Esophagus muscularis mucosa (tissue), 4 donors: ENCODE measurements around the gene CEBPZ. TPM values are rescaled to one million over a fixed set of nuclear protein-coding genes. Genes with fewer than 3 reads are reported as not detected.
A peak's percentile ranks its signal among the peaks of the same experiment; 100 is the strongest.

Source experiments
- DNase-seq: peaks from one replicate; pipeline ENCODE4 v3.0.0-alpha.2; 2017; ENCODE audit errors: extremely low spot score
- H3K27ac ChIP-seq, 4 donors: fragments of 200-600 bp; sonication (generic); replicated peaks in 1 of 4; 1 replicate in 3 of 4; 2 replicates in 1 of 4; pipeline ENCODE4 v1.5.1; 2016 to 2019; ENCODE audit warnings: mild to moderate bottlenecking in 1 of 4
- H3K27me3 ChIP-seq, 4 donors: fragments of 200-600 bp; sonication (generic); one replicate each; pipeline versions ENCODE4 v1.5.1 to v1.6.0; 2016 to 2019
- H3K36me3 ChIP-seq, 4 donors: fragments of 200-600 bp; sonication (generic); one replicate each; pipeline ENCODE4 v1.5.1; 2016 to 2019
- H3K4me1 ChIP-seq, 4 donors: fragments of 200-600 bp; sonication (generic); one replicate each; pipeline ENCODE4 v1.5.1; 2016 to 2019
- H3K4me3 ChIP-seq, 4 donors: fragments of 200-600 bp; sonication (generic); 1 replicate in 2 of 4; 2 replicates in 2 of 4; pipeline ENCODE4 v1.5.1; 2016 to 2019; ENCODE audit warnings: mild to moderate bottlenecking in 4 of 4, moderate library complexity in 1 of 4
- H3K9me3 ChIP-seq, 4 donors: fragments of 200-600 bp; sonication (generic); 1 replicate in 3 of 4; 2 replicates in 1 of 4; pipeline ENCODE4 v1.5.1; 2016 to 2019
- EP300 ChIP-seq: sonication (generic); formaldehyde crosslinking; IDR thresholded peaks from one replicate; pipeline ENCODE4 v1.6.1; 2017; ENCODE audit warnings: antibody characterized with exemption
- POLR2A ChIP-seq: fragments of 450-650 bp; IDR thresholded peaks from one replicate; pipeline ENCODE4 v1.6.1; 2017; ENCODE audit warnings: antibody characterized with exemption, moderate library complexity, mild to moderate bottlenecking, low read depth
- POLR2AphosphoS5 ChIP-seq, 2 donors: sonication (generic); formaldehyde crosslinking; IDR thresholded peaks; one replicate each; pipeline ENCODE4 v1.6.1; 2017; ENCODE audit warnings: antibody characterized with exemption in 2 of 2
- WGBS: methylation state at CpG from one replicate; pipeline ENCODE4 v1.1.5; 2018; 5-methylcytosine and 5-hydroxymethylcytosine counted together
- intact Hi-C: fragments of 100-400 bp; cut with DNase I; formaldehyde crosslinking; loops from one replicate; pipeline ENCODE4 v1.15.1; 2023
- total RNA-seq, 4 donors: library from RNA; depleted of rRNA; stranded (reverse); fragments of >200 nt; gene quantifications; one replicate each; pipeline versions ENCODE4 v1.1.0 to v1.2.1, GENCODE V29; 2016
- TF ChIP-seq, protein P1 (sequence below), 3 experiments: fragments of 200-600 bp in 2 of 3; fragments of 450-650 bp in 1 of 3; sonication (generic) in 2 of 3; IDR thresholded peaks; one replicate each; pipeline ENCODE4 v1.5.1; 2017 to 2019; ENCODE audit warnings: antibody characterized with exemption in 3 of 3, mild to moderate bottlenecking in 2 of 3, moderate library complexity in 1 of 3

The CEBPZ gene
- total RNA-seq, 4 donors from 2014 or later, result 22.4 to 34.5 (median 30.0) TPM

DNA sequence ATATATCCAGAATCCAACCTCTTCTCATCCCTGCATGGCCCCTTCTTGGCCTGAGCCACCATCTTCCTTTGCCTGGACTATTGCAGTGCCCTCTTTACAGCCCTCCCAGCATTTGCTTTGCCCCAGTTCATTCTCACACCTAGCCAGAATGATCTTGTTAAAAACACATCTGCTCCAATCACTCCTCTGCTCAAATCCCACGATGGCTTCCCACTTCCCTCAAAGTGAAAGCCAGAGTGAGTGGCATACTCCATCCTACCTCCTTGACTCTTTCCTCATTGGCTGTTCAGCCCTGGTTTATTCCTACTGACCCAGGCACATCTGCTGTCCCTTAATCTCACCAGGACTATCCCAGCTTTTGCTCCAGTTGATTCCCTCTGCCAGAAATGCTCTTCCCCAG lies 57.7 kb downstream of the CEBPZ start:
- DNase-seq, result peak; percentile 78
- TF ChIP-seq, protein P1, sequence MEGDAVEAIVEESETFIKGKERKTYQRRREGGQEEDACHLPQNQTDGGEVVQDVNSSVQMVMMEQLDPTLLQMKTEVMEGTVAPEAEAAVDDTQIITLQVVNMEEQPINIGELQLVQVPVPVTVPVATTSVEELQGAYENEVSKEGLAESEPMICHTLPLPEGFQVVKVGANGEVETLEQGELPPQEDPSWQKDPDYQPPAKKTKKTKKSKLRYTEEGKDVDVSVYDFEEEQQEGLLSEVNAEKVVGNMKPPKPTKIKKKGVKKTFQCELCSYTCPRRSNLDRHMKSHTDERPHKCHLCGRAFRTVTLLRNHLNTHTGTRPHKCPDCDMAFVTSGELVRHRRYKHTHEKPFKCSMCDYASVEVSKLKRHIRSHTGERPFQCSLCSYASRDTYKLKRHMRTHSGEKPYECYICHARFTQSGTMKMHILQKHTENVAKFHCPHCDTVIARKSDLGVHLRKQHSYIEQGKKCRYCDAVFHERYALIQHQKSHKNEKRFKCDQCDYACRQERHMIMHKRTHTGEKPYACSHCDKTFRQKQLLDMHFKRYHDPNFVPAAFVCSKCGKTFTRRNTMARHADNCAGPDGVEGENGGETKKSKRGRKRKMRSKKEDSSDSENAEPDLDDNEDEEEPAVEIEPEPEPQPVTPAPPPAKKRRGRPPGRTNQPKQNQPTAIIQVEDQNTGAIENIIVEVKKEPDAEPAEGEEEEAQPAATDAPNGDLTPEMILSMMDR (IDR thresholded peaks at IDR 0.05), result no peak
- TF ChIP-seq POLR2AphosphoS5 (IDR thresholded peaks at IDR 0.05) (no peak), EP300 (no peak), POLR2A (no peak)
- no peaks in the 10 kb centered on the region for H3K9me3 ChIP-seq
- no peak overlapping the region for H3K4me3 ChIP-seq
- intact Hi-C loops, result no loop called here
- 76% methylated on average over 1 of the region's 1 CpG for WGBS
- H3K4me1 ChIP-seq, result no peaks in the 10 kb centered on the region
- no peaks in the 10 kb centered on the region for H3K36me3 ChIP-seq
- no peak overlapping the region for H3K27ac ChIP-seq
- no peaks in the 10 kb centered on the region for H3K27me3 ChIP-seq

GRCh38 chr2:37171624-37171950 lies 59.8 kb downstream of the CEBPZ start:
- Histone ChIP-seq H3K36me3 (no peaks in the 10 kb centered on the region), H3K4me1 (no peaks in the 10 kb centered on the region), H3K27me3 (no peaks in the 10 kb centered on the region), H3K27ac (no peak overlapping the region), H3K4me3 (no peak overlapping the region), H3K9me3 (no peaks in the 10 kb centered on the region)
- intact Hi-C loops, result no loop called here
- TF ChIP-seq POLR2AphosphoS5 (IDR thresholded peaks at IDR 0.05), result no peak
- no peak for TF ChIP-seq POLR2A
- TF ChIP-seq EP300, result no peak
- TF ChIP-seq, protein P1 (IDR thresholded peaks at IDR 0.05), result no peak
- no peak for DNase-seq

GRCh38 chr2:37168217-37168981 lies 63.0 kb downstream of the CEBPZ start:
- Histone ChIP-seq H3K4me3 (no peak overlapping the region), H3K4me1 (no peaks in the 10 kb centered on the region), H3K9me3 (no peaks in the 10 kb centered on the region), H3K27ac (no peak overlapping the region), H3K36me3 (no peaks in the 10 kb centered on the region), H3K27me3 (no peaks in the 10 kb centered on the region)
- intact Hi-C loops, result no loop called here
- 54% methylated on average over 17 of the region's 17 CpGs for WGBS
- TF ChIP-seq EP300, result no peak
- TF ChIP-seq POLR2A, result no peak
- no peak for TF ChIP-seq POLR2AphosphoS5 (IDR thresholded peaks at IDR 0.05)
- TF ChIP-seq, protein P1 (IDR thresholded peaks at IDR 0.05), result peak; percentile 45 to 65 (median 49)
- DNase-seq, result no peak

DNA sequence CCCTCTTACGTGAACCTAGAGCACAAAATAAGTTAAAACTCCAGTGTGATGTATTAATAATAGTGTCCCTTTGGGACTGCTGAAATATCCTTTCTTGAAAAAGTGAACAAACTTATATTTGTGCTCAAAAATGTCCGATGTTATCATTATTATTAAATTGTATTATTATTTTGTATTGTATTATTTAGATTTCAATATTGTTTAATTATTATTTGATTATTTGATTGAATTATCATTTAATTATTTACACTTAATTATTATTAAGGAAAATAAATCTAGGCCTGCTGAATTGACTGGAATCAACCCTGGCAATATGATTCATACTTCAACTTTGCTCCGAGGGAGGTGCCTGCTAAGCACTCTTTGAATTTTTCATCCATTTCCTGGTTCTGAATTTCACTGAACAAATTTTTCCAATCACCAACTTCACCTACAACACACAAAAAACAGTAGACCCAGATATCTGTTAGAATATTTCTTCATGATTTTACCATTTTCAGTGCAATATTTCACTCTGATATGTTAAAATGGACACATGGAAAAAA lies 63.7 kb downstream of the CEBPZ start:
- Histone ChIP-seq H3K4me3 (no peak overlapping the region), H3K9me3 (no peaks in the 10 kb centered on the region), H3K27me3 (no peaks in the 10 kb centered on the region), H3K27ac (no peak overlapping the region), H3K4me1 (no peaks in the 10 kb centered on the region), H3K36me3 (no peaks in the 10 kb centered on the region)
- WGBS, result 92% methylated on average over 3 of the region's 3 CpGs
- intact Hi-C loops, result no loop called here
- no peak for TF ChIP-seq POLR2A
- TF ChIP-seq, protein P1 (IDR thresholded peaks at IDR 0.05), result no peak
- TF ChIP-seq POLR2AphosphoS5 (IDR thresholded peaks at IDR 0.05), result no peak
- TF ChIP-seq EP300, result no peak
- DNase-seq, result no peak
